ENCODE data around the gene SRF. TPM values are rescaled to one million over a fixed set of nuclear protein-coding genes. Genes with fewer than 3 reads are reported as not detected.

SRF gene
- total RNA-seq, 2 experiments from 2014 or later, result 22.8 to 23.7 TPM

DNA sequence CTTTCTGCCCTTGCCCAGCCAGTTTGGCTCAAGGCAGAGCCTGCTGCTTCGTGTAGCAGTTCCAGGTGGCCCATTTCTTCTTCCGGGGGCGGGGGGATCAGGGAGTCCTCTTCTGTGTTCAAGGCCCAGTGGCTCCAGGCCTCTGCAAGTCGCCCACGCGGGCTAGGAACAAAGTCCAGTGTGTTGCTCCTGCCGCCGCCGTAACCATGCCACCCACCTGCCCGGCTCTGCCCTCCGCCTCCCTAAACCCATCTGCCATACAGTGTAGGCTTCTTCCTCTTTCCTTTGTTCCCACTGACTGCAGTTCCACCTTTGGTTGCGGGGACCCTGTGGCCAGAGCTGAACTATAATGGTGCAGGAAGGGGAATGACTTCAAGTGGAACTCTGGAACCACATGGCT is 43.9 kb upstream of the SRF start:
- DNase-seq (no peak), ATAC-seq (ENCODE audit: poor library complexity) (no peak)
- no peaks in the 10 kb centered on the region for H3K4me1 ChIP-seq (ENCODE audit: insufficient read depth, low read length)
- TF ChIP-seq, protein P1, sequence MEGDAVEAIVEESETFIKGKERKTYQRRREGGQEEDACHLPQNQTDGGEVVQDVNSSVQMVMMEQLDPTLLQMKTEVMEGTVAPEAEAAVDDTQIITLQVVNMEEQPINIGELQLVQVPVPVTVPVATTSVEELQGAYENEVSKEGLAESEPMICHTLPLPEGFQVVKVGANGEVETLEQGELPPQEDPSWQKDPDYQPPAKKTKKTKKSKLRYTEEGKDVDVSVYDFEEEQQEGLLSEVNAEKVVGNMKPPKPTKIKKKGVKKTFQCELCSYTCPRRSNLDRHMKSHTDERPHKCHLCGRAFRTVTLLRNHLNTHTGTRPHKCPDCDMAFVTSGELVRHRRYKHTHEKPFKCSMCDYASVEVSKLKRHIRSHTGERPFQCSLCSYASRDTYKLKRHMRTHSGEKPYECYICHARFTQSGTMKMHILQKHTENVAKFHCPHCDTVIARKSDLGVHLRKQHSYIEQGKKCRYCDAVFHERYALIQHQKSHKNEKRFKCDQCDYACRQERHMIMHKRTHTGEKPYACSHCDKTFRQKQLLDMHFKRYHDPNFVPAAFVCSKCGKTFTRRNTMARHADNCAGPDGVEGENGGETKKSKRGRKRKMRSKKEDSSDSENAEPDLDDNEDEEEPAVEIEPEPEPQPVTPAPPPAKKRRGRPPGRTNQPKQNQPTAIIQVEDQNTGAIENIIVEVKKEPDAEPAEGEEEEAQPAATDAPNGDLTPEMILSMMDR (IDR thresholded peaks at IDR 0.05), result no peak
- H3K4me3 Mint-ChIP-seq, result no peak overlapping the region
- ChIA-PET CTCF (interaction anchor here (0.7 kb wide), 1 partner anchor 31 kb away, joined by 3 read pairs; no protein-coding TSS in a partner anchor), POLR2A (no interaction called here)
- H3K27me3 Mint-ChIP-seq, result no peaks in the 10 kb centered on the region
- no peaks in the 10 kb centered on the region for H3K4me1 Mint-ChIP-seq (ENCODE audit: low read depth)
- H3K9me3 Mint-ChIP-seq, result no peaks in the 10 kb centered on the region
- no peak overlapping the region for H3K4me3 ChIP-seq (ENCODE audit: low read length)
- intact Hi-C loops (cut with DNase I, micrococcal nuclease), result no loop called here
- H3K27ac Mint-ChIP-seq, result no peak overlapping the region
- H3K36me3 ChIP-seq (ENCODE audit: insufficient read depth, low read length), result no peaks in the 10 kb centered on the region
- H3K9me3 ChIP-seq (ENCODE audit: control insufficient read depth in 1 of 2, insufficient read depth in 1 of 2, low read length in 2 of 2), result no peaks in the 10 kb centered on the region
- H3K27me3 ChIP-seq (ENCODE audit: control insufficient read depth in 1 of 2, insufficient read depth in 2 of 2, low read length in 2 of 2), result no peaks in the 10 kb centered on the region
- no peaks in the 10 kb centered on the region for H3K36me3 Mint-ChIP-seq (ENCODE audit: low read depth)
- no peak overlapping the region for H3K27ac ChIP-seq (ENCODE audit: low read depth in 1 of 2, low read length in 2 of 2)

DNA sequence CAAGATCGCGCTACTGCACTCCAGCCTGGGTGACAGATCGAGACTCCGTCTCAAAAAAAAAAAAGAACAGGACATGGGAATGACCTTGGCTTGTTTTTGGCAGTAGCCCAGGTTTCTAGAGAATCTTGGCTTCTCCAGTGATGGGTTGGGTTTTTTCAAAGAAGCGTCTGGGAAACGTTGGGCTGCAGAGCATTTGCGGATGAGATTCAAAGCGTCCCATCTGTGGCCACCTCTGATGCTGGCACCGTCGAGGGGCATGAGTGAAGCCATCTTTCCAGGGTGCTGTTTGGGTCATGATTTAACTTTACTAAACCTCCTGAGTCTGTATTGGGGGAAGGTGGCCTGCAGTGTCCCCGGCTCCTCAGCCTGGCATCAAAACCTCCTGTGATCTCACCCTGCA is 43.2 kb upstream of the SRF start:
- no peak overlapping the region for H3K4me3 ChIP-seq (ENCODE audit: low read length)
- H3K36me3 Mint-ChIP-seq (ENCODE audit: low read depth), result no peaks in the 10 kb centered on the region
- no peaks in the 10 kb centered on the region for H3K27me3 ChIP-seq (ENCODE audit: control insufficient read depth in 1 of 2, insufficient read depth in 2 of 2, low read length in 2 of 2)
- POLR2A ChIA-PET, result no interaction called here
- no peak overlapping the region for H3K27ac Mint-ChIP-seq
- H3K9me3 ChIP-seq (ENCODE audit: control insufficient read depth in 1 of 2, insufficient read depth in 1 of 2, low read length in 2 of 2), result no peaks in the 10 kb centered on the region
- TF ChIP-seq, protein P1 (IDR thresholded peaks at IDR 0.05), result no peak
- H3K4me3 Mint-ChIP-seq, result no peak overlapping the region
- H3K4me1 Mint-ChIP-seq (ENCODE audit: low read depth), result no peaks in the 10 kb centered on the region
- no peaks in the 10 kb centered on the region for H3K36me3 ChIP-seq (ENCODE audit: insufficient read depth, low read length)
- DNase-seq (no peak), ATAC-seq (ENCODE audit: poor library complexity) (no peak)
- no peaks in the 10 kb centered on the region for H3K4me1 ChIP-seq (ENCODE audit: insufficient read depth, low read length)
- CTCF ChIA-PET, result interaction anchor here (0.7 kb wide), 1 partner anchor 31 kb away, joined by 3 read pairs; no protein-coding TSS in a partner anchor
- no peaks in the 10 kb centered on the region for H3K27me3 Mint-ChIP-seq
- no peak overlapping the region for H3K27ac ChIP-seq (ENCODE audit: low read depth in 1 of 2, low read length in 2 of 2)
- no peaks in the 10 kb centered on the region for H3K9me3 Mint-ChIP-seq
- intact Hi-C loops (cut with DNase I, micrococcal nuclease), result no loop called here

DNA sequence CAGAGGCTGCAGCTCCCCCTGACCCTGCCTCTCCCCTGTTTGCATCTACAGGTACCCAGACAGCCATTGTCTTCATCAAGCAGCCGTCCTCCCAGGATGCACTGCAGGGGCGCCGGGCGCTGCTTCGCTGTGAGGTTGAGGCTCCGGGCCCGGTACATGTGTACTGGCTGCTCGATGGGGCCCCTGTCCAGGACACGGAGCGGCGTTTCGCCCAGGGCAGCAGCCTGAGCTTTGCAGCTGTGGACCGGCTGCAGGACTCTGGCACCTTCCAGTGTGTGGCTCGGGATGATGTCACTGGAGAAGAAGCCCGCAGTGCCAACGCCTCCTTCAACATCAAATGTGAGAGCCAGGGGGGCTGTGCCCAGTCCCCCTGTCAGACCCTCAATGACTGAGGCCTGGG is 42.1 kb upstream of the SRF start:
- Mint-ChIP-seq H3K36me3 (ENCODE audit: low read depth) (no peaks in the 10 kb centered on the region), H3K27ac (no peak overlapping the region), H3K9me3 (no peaks in the 10 kb centered on the region), H3K4me3 (no peak overlapping the region), H3K4me1 (ENCODE audit: low read depth) (no peaks in the 10 kb centered on the region), H3K27me3 (no peaks in the 10 kb centered on the region)
- Histone ChIP-seq H3K27ac (ENCODE audit: low read depth in 1 of 2, low read length in 2 of 2) (no peak overlapping the region), H3K27me3 (ENCODE audit: control insufficient read depth in 1 of 2, insufficient read depth in 2 of 2, low read length in 2 of 2) (no peaks in the 10 kb centered on the region), H3K36me3 (ENCODE audit: insufficient read depth, low read length) (no peaks in the 10 kb centered on the region), H3K4me1 (ENCODE audit: insufficient read depth, low read length) (no peaks in the 10 kb centered on the region), H3K9me3 (ENCODE audit: control insufficient read depth in 1 of 2, insufficient read depth in 1 of 2, low read length in 2 of 2) (no peaks in the 10 kb centered on the region), H3K4me3 (ENCODE audit: low read length) (no peak overlapping the region)
- no peak for DNase-seq
- intact Hi-C loops (cut with DNase I, micrococcal nuclease), result no loop called here
- ATAC-seq (ENCODE audit: poor library complexity), result no peak
- TF ChIP-seq, protein P1 (IDR thresholded peaks at IDR 0.05), result no peak
- ChIA-PET CTCF (no interaction called here), POLR2A (no interaction called here)
